NCI-H2227 treated with DMSO at 0.1 percent for 48 hours (cell line): ENCODE data around the gene SYT9.

Experiments
- DNase-seq: peaks from one replicate; lab custom pipeline; 2025; lab: John Stamatoyannopoulos, UW

Gene SYT9

DNA sequence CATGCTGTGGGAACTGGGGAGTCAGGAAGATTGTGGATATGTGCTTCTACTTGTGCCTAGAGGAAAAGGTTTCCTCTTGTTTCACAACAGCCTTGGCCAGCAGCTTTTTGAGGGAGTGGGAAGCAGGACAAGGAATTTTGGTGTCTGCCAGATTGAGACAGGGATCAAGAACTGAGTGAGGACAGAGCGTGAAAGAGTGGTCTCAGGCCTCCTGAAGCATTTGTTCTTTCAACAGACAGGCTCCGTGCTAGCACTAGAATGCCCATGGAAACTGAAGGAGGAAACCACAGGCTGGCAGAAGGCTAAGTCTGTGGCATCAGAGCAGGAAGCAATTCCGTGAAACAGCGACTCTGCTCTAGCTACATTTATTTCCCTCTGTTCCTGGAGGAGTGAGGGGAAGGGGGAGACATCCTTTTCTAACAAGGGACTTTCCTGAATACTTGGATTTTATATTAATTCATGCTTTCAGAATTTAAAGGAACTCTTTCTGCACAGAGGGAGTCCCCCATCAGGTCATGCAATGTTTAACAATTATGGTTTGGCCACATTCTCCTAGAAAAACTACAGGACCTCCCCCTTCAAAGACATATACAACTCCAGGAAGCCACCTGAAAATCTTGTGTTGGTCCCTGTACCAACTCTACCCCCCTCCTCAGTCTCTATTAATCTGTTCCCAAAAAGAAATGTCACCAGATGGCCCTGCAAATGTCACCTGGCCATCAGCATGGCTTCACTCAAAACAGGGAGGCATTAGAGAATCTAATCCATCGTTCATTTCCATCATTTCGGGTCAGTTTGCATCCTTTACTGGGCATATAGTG is 96.1 kb downstream of the SYT9 start:
- no peak for DNase-seq

- DNase-seq = no peak
These were observed 97.0 kb downstream of the SYT9 start for GRCh38 chr11:7348432-7349304.

DNA sequence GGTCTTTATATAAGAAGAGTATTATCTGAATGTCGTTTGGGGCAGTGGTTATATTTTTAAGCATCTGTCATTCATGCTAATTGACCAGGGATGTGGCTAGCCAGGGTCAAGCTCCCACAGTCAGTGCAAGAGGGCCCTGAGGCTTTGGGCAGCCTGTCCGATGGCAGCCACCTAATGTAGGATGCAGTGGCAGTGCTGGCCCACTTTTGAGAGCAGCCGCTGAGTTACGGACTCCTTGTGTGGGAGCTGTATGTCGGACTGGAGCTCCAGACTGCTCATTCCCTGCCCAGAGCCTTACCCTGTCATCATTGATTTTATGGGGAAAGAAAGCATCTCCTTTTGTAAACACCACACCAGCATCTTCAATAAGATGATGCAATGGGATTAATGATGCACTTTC is 99.5 kb downstream of the SYT9 start:
- DNase-seq = no peak

DNA sequence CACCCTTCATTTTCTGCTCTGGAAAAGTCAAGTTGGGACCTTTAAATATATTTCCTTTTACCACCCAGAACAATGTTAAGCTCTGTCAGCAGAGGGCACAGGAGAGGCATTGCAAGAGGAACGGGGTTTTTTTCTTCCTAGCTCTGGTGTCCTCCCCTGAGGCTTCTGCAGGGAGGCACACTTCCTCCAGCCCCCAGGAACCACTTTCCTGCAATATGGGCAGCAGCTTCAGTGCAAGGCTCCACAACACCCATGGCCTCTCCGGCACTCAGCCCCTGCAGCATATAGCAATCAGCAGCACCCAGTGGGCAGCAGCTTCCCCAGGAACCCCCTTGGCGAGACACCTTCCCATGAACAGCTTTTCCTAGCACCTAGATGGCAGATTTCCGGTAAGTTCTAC is 101.4 kb downstream of the SYT9 start:
- DNase-seq = no peak

DNA sequence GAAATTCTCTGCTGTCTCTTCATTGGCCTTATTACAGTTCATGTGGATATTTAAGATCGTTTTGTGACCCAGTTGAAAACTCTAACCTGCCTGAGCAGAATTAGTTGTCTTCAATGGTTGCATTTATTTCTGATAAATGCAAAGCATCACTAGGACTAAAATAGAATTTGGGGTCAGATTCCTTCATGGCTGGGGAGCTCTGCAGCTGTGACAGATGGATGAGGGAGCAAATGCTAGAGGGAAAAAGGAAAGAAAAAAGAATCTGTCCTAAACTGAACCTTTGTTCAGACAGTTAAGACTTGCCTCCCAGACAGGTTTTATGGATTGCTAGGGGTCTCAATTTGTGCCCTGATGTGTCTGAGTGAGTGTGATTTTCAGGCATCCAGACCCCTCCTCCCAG is 113.0 kb downstream of the SYT9 start:
- DNase-seq = no peak

- DNase-seq = no peak
These were observed 116.1 kb downstream of the SYT9 start for GRCh38 chr11:7367803-7368202.

DNA sequence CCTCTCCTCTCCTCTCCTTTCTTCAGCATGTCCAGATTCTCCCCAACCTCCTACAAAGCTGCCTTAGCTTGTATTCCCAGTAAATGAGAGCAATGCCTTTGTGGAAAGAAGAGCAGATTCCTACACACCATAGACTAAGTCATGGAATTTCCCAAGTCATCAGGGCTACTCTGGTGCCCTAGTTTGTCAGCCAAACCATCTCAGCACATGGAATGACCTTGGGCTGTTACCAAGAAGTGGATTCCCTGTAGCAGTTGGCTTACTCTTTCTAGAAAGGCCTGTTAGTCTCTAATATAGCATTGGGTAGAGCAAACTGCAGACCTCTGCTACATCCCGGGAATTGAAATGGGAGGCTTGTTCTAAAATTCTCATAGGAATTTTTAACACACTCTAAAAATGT is 124.7 kb downstream of the SYT9 start:
- no peak for DNase-seq

GRCh38 chr11:7381937-7382336 is 130.2 kb downstream of the SYT9 start:
- DNase-seq = no peak

GRCh38 chr11:7383406-7383805 is 131.7 kb downstream of the SYT9 start:
- no peak for DNase-seq

GRCh38 chr11:7384691-7385090 is 133.0 kb downstream of the SYT9 start:
- no peak for DNase-seq

DNA sequence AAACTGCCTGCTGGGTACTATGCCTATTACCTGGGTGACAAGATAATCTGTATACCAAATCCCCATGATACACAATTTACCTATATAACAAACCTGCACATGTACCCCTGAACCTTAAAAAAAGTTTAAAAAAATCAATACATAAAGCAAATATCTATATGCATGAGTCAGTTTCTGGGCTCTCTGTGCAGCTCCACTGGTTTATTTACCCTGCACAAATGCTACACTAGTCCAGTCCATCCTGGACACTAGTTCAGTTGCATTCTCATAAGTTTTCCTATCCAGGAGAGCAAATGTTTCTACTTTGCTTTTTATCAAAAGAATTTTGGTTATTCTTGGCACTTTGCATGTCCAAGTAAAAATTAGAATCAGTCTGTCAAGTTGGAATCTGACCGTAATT is 133.8 kb downstream of the SYT9 start:
- no peak for DNase-seq

GRCh38 chr11:7413961-7414915 is 162.5 kb downstream of the SYT9 start:
- no peak for DNase-seq

GRCh38 chr11:7414973-7415817 is 163.5 kb downstream of the SYT9 start:
- DNase-seq = no peak

GRCh38 chr11:7416080-7416479 is 164.4 kb downstream of the SYT9 start:
- DNase-seq = no peak

GRCh38 chr11:7417328-7417727 is 165.6 kb downstream of the SYT9 start:
- no peak for DNase-seq

- DNase-seq = no peak
These were observed 166.4 kb downstream of the SYT9 start for GRCh38 chr11:7418061-7418460.

DNA sequence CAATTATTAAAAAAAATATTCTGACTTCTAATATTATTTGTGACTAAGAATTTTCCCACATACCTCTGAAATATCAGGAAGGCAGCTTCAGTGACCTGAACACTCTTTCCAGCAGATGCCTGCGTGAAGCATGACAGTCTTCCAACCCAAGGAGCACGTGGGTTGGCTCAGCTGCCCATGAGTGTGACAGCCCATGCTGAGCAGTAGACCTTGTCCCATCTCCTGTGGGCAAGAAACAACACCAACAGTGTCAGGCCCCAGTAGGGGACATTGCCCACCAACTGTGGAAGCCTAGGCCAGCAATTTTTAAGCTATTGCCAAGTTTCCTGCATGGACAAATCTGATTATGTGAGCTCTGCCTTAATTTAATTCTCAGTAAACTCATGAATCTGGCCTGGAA is 167.2 kb downstream of the SYT9 start:
- no peak for DNase-seq

DNA sequence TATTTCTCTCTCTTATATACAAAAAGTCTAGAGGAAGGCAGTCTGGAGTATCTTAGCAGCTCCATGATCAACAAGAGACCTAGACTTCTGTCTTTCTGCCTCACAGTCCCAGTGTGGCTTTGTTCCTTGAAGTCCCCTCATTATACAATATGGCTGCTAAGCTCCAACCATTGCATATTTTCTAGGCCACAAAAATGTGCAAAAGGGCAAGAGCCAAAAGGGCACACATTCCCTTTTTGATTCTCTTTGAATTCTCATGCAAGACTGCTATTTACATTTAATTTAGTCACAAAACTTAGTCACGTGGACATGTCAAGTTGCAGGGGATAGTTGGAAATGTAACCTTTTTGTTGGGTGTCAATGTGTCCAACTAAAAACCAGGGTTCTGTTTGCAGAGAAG is 169.4 kb downstream of the SYT9 start:
- DNase-seq = no peak

DNA sequence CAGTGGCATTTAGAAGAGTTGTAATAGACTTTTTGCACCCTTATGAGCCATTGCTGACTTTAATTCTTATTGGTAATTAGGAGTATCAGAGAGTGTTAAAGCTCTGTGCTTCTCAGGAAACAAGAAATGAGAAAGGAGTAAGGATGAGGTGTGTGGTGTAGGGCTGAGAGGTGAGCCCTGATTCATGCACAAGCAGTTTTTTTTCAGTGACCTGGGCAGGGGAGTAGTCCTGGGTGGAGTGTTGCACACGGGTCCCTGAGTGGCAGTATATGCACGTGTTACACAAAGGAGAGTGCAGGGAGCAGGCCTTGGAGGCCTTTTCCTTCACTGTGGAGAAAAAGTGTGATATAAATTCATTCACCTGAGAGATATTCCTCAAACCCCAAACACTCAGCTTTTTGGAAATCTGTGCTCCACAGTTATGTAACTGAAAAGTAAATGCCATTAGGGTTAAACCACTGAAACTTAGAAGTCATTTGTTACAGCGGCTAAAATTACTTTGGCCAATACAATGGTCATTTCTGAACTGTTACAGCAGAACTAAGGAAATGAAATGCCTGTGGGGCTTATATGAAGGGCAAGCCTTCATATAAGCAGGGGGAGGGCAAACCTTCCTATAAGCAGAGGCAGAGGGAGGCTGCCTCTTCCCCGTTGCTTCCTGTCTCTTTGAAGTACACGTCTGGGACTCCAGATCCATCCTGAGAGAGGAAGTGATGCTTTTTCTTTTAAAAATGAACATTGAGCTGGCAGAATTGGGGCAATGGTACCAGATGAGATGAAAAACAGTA is 171.0 kb downstream of the SYT9 start:
- DNase-seq = no peak

DNA sequence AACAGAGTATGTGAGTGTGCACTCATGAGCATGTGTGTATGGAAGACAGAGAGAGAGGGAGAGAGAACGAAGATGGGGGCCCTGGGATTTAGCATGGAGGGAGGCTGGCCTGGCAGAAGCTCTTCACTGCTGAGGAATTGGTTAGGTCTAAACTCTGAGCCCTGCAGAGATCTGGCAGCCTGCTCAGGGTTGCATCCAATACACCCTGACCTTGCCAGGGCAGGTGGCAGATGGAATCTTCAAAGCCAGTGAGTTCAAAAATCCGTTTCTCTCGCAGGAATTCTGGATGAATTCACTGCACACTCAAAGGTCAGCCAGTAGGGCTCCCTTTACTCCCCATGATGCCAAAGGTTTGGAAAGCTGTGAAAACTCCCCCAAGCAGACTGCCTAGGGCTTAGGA is 172.2 kb downstream of the SYT9 start:
- DNase-seq = no peak
